Kidney epithelial cell (primary cell): ENCODE data around the gene ARHGAP33. TPM values are rescaled to one million over a fixed set of nuclear protein-coding genes. Genes with fewer than 3 reads are reported as not detected.

Experiments used
- DNase-seq: peaks from one replicate; pipeline ENCODE4 v3.0.0-alpha.2; 2010; ENCODE audit warnings: low read depth
- H3K27me3 ChIP-seq: 2 replicates; pipeline ENCODE4 v1.6.0; 2011; ENCODE audit warnings: low read length; ENCODE audit not compliant: control insufficient read depth, insufficient read depth
- H3K36me3 ChIP-seq: 2 replicates; pipeline ENCODE4 v1.5.1; 2011; ENCODE audit warnings: low read length; ENCODE audit not compliant: control insufficient read depth, insufficient read depth
- H3K4me3 ChIP-seq: 2 replicates; pipeline ENCODE4 v1.5.1; 2011; ENCODE audit warnings: low read depth, mild to moderate bottlenecking, control low read depth, low read length
- total RNA-seq: library from RNA; depleted of rRNA; stranded (reverse); fragments of >200 nt; gene quantifications from 2 replicates; pipeline ENCODE4 v1.2.3, GENCODE V29; 2015
- TF ChIP-seq, protein P1 (sequence below): IDR thresholded peaks from 2 replicates; pipeline ENCODE4 v1.5.1; 2011; ENCODE audit warnings: mild to moderate bottlenecking, moderate library complexity, low read length, control low read depth, inconsistent platforms; ENCODE audit not compliant: insufficient read depth, poor library complexity, severe bottlenecking

Gene ARHGAP33
- total RNA-seq, 1 donor from 2014 or later, result 2.8 TPM

DNA sequence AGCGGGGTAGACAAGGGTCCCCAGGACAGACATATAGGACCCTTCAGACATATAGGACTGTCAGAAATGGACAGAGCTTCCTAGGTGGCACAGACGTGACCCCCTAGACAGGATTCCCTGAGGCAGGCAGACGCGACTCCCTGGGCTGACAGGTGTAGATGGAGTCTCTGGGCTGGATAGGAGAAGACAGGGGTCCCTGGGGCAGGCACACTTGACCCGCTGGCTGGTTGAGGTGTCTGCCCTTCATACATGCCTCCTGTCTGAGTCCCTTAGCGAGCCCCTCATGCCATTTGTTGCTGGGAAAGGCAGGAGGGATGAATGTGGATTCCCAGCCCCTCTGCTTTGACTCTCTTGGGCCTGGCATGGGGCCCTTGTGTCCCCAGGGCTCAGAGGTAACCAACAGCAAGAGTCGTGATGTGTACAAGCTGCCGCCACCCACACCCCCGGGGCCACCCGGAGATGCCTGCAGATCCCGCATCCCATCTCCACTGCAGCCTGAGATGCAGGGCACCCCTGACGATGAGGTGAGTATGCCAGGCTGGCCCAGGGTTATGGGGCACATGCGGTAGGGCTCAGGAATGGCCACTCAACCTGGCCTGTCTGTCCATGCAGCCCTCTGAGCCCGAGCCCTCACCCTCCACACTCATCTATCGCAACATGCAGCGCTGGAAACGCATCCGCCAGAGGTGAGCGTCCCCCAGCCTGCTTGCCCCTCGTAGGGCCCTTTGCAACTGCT lies 21.6 kb upstream of the ARHGAP33 start:
- H3K4me3 ChIP-seq, result no peak overlapping the region
- no peaks in the 10 kb centered on the region for H3K36me3 ChIP-seq
- no peak for DNase-seq
- no peaks in the 10 kb centered on the region for H3K27me3 ChIP-seq
- TF ChIP-seq, protein P1, sequence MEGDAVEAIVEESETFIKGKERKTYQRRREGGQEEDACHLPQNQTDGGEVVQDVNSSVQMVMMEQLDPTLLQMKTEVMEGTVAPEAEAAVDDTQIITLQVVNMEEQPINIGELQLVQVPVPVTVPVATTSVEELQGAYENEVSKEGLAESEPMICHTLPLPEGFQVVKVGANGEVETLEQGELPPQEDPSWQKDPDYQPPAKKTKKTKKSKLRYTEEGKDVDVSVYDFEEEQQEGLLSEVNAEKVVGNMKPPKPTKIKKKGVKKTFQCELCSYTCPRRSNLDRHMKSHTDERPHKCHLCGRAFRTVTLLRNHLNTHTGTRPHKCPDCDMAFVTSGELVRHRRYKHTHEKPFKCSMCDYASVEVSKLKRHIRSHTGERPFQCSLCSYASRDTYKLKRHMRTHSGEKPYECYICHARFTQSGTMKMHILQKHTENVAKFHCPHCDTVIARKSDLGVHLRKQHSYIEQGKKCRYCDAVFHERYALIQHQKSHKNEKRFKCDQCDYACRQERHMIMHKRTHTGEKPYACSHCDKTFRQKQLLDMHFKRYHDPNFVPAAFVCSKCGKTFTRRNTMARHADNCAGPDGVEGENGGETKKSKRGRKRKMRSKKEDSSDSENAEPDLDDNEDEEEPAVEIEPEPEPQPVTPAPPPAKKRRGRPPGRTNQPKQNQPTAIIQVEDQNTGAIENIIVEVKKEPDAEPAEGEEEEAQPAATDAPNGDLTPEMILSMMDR, result no peak

DNA sequence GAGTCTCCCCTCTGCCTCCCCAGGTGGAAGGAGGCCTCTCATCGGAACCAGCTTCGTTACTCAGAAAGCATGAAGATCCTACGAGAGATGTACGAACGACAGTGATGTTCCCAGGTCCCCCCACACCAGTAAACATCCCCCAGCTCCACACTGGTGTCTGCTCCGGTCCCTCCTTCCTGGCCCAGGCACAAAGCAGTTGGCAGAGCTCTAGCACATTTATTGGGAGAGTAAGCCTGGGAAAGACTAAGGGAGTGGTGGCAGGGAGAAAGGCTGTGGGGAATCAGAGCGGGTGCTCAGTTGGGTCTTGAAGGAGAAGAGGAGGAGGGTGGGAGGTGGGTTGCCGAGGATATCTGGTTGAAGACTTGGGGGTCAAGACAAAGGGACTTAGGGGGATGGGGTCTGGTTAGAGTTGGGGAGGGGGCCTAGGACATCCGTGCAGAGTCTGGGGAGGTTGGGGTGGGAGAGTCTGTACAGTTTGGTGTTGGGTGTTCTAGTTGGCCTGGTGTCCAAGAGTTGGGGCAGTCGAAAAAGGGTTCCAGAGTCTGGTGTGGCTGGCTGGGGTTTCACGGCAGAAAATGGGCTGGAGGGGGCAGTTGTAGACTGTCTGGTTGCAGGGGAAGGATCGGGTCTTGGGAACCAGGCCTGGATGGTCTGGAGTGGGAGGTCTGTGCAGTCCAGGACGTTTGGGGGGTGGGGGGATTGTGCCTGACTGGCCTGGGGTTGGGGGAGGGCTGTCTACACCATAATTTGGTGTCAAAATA lies 20.8 kb upstream of the ARHGAP33 start:
- no peak overlapping the region for H3K4me3 ChIP-seq

DNA sequence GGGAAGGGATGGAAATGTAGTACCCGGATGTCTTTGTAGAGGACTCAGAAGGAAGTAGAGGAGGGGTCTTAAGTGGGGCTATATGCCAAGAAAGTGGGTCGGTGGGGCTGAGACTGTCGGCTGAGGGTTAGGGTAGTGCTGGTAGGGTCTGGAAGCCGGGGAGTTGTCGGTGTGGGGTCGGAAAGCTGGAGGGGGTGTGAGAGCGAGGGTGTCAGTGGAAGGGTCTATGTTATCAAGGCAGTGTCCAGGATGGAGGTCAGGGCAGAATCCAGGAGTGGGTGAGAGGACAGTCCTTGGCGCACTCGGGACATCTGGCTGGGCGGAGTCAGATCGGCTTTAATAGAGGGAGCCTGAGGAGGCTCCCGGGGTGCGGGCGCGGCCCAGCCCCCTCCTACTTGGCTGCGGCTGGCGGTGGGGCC lies 20.2 kb upstream of the ARHGAP33 start:
- no peak overlapping the region for H3K4me3 ChIP-seq
- no peaks in the 10 kb centered on the region for H3K27me3 ChIP-seq
- TF ChIP-seq, protein P1, result no peak
- no peak for DNase-seq
- no peaks in the 10 kb centered on the region for H3K36me3 ChIP-seq

More for the DNA sequence above, 20.8 kb upstream of the ARHGAP33 start:
- no peaks in the 10 kb centered on the region for H3K36me3 ChIP-seq
- H3K27me3 ChIP-seq, result no peaks in the 10 kb centered on the region
- TF ChIP-seq, protein P1, result no peak
- DNase-seq, result no peak

DNA sequence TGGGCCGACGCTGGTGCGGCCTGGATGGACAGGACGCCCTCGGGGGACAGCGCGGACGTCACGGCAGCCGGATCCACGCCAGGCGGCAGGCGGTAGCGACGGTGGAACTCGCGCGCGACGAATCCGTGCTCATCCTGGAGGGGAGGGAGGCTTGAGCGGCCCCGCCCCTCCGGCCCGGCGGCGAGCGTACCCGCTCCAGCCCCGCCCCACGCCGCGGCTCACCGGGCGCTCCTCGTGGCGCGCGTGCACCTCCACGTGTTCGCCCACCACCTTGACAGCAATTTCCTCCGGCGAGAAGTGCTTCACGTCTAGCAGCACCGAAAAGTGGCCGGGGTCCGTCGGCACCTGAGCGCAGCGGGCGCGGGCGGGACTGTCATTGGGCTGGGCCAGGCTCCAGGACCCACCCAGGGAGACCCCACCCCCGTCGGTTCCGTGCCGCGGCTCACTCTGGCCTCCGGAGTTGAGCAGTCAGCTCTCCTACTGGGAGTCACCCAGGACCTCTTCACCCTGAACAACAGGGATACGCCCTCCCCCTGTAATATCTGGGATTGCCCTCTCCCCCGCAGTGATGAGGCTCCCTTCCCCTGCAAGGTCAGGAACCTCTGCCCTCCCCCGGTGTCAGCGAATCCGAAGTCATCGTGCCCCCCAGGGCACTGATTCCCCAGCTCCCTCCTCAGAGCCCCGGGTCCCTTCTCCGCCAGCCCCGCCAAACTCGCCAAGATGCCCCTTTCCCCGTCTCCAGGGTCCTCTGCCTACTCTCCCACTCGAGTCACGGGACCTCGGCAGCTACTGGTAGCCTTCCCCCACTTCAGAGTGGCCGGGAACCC lies 19.6 kb upstream of the ARHGAP33 start:
- no peak for DNase-seq
- Histone ChIP-seq H3K36me3 (no peaks in the 10 kb centered on the region), H3K27me3 (no peaks in the 10 kb centered on the region), H3K4me3 (no peak overlapping the region)
- TF ChIP-seq, protein P1, result no peak

DNA sequence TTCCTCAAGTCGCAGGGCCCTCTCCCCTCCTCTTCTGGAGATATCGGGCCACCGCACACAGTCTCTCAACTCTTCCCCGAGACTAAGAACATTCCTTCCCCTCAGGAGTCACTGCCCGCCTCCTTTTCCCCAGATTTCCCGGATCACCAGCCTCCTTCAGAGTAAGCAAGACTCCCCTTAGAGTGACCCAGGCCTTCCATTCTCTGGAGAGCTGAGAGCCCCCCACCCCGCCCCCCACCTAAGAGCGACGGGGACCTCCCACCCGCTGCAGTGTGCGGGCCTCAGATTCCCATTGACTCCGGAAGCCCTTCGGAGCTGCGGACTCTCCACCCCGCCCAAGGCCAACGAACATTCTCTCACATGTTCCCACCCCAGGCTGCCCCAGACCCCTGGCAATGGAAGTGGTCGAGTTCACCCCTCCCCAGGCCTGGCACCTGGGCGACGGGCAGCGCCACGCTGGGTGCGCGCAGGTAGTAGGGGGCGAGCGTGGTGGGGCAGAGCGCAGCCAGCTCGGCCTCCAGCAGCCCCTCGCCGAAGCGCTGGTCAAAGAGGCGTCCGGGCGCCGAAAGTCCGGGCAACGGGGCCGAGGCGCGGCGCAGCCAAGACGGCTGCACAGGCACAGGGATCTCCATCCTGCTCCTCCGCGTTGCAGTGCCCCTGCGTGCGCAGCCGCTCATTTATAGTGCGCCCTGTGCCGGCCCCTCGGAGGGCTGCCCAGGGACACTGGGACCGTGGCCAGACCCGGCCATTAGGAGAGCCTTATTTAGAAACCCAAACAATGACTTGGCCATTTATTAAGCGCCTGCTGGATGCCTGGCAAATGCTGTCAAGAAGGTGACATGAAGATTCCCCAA lies 18.8 kb upstream of the ARHGAP33 start, which contains the start of gene HSPB6:
TSS of gene HSPB6 (minus strand) at position 653 of the 854 bp plus-strand sequence. CDS start at position 632, 21 bp downstream.
- no peaks in the 10 kb centered on the region for H3K36me3 ChIP-seq
- DNase-seq, result no peak
- TF ChIP-seq, protein P1, result no peak
- H3K27me3 ChIP-seq, result no peaks in the 10 kb centered on the region
- peak within 1 kb of the TSS; percentile 14 for H3K4me3 ChIP-seq
